Cardiac muscle cell (in vitro differentiated cells and primary cell): ENCODE data around the gene IFI44. TPM values are rescaled to one million over a fixed set of nuclear protein-coding genes. Genes with fewer than 3 reads are reported as not detected.

Experiments
- DNase-seq, 2 donors: peaks; one replicate each; pipeline versions ENCODE4 v3.0.0 to v3.0.0-alpha.2; 2010 to 2017; ENCODE audit warnings: low read depth in 1 of 2, low spot score in 1 of 2
- H3K27ac ChIP-seq: fragments of 200-600 bp; sonication (generic); 2 replicates; pipeline ENCODE4 v1.5.1; 2016
- H3K27me3 ChIP-seq: fragments of 200-600 bp; sonication (generic); 2 replicates; pipeline ENCODE4 v1.6.0; 2016; ENCODE audit warnings: control low read depth
- H3K36me3 ChIP-seq: fragments of 200-600 bp; sonication (generic); 2 replicates; pipeline ENCODE4 v1.5.1; 2016; ENCODE audit warnings: control low read depth
- H3K4me1 ChIP-seq: fragments of 200-600 bp; sonication (generic); 2 replicates; pipeline ENCODE4 v1.8.1; 2017; ENCODE audit warnings: low read depth, mild to moderate bottlenecking, mixed run types
- H3K4me3 ChIP-seq: fragments of 200-600 bp; sonication (generic); 2 replicates; pipeline ENCODE4 v1.5.1; 2016; ENCODE audit warnings: mild to moderate bottlenecking
- H3K9me3 ChIP-seq: fragments of 200-600 bp; sonication (generic); 2 replicates; pipeline ENCODE4 v1.5.1; 2017; ENCODE audit warnings: low read depth, mild to moderate bottlenecking, control low read depth
- CTCF ChIP-seq: IDR thresholded peaks from 2 replicates; pipeline ENCODE4 v1.5.1; 2012; ENCODE audit warnings: low read depth, mild to moderate bottlenecking, low read length
- polyA plus RNA-seq: library from polyadenylated mRNA; unstranded; fragments of >200 nt; fragmentation: Nextera tagmentation; extraction: Ambion mirVana; gene quantifications from 2 replicates; pipeline ENCODE4 v1.2.1, GENCODE V29; 2016
- total RNA-seq: library from RNA; depleted of rRNA; stranded (reverse); fragments of >200 nt; gene quantifications from 2 replicates; pipeline ENCODE4 v1.2.3, GENCODE V29; 2016

IFI44 gene
- total RNA-seq = 0.18 TPM in 1 of 2 replicates, not detected in the other
- not detected in 2 replicates for polyA plus RNA-seq

- H3K27ac ChIP-seq = no peak within 1 kb of the TSS
Measured at GRCh38 chr1:78649628-78650027, at the start of gene IFI44. Gene IFI44 (plus strand): TSS chr1:78649831. CDS start chr1:78650196, 365 bp downstream.

GRCh38 chr1:78601068-78601467 is 48.6 kb upstream of the IFI44 start:
- no peaks in the 10 kb centered on the region for H3K9me3 ChIP-seq
- TF ChIP-seq CTCF = no peak
- DNase-seq = no peak
- no peak overlapping the region for H3K27ac ChIP-seq
- no peak overlapping the region for H3K4me3 ChIP-seq
- no peaks in the 10 kb centered on the region for H3K36me3 ChIP-seq
- peaks cover 5% of the 10 kb centered on the region for H3K4me1 ChIP-seq
- H3K27me3 ChIP-seq = no peaks in the 10 kb centered on the region

More at GRCh38 chr1:78649628-78650027, at the start of gene IFI44:
- Histone ChIP-seq H3K9me3 (no peaks in the 10 kb centered on the region), H3K4me1 (no peaks in the 10 kb centered on the region), H3K4me3 (no peak within 1 kb of the TSS), H3K36me3 (no peaks in the 10 kb centered on the region), H3K27me3 (no peaks in the 10 kb centered on the region)
- TF ChIP-seq CTCF = no peak
- peak; percentile 6 to 91 for DNase-seq

GRCh38 chr1:78603206-78603605 is 46.4 kb upstream of the IFI44 start:
- TF ChIP-seq CTCF = no peak
- H3K36me3 ChIP-seq = no peaks in the 10 kb centered on the region
- no peak overlapping the region for H3K27ac ChIP-seq
- no peaks in the 10 kb centered on the region for H3K27me3 ChIP-seq
- peak in 1 of 2 donors; percentile 37 for DNase-seq
- no peaks in the 10 kb centered on the region for H3K9me3 ChIP-seq
- no peak overlapping the region for H3K4me3 ChIP-seq
- peaks cover 17% of the 10 kb centered on the region for H3K4me1 ChIP-seq

- Histone ChIP-seq H3K4me3 (no peak overlapping the region), H3K27me3 (no peaks in the 10 kb centered on the region), H3K4me1 (peaks cover 17% of the 10 kb centered on the region), H3K27ac (no peak overlapping the region), H3K9me3 (no peaks in the 10 kb centered on the region), H3K36me3 (no peaks in the 10 kb centered on the region)
- DNase-seq = no peak
- TF ChIP-seq CTCF = no peak
Measured at GRCh38 chr1:78604643-78605042, 45.0 kb upstream of the IFI44 start.

- DNase-seq = peak; percentile 21 to 60
- peak overlapping the region; percentile 85 for H3K27ac ChIP-seq
- TF ChIP-seq CTCF = no peak
- H3K36me3 ChIP-seq = no peaks in the 10 kb centered on the region
- H3K27me3 ChIP-seq = no peaks in the 10 kb centered on the region
- H3K4me3 ChIP-seq = no peak overlapping the region
- peaks cover 17% of the 10 kb centered on the region for H3K4me1 ChIP-seq
- H3K9me3 ChIP-seq = no peaks in the 10 kb centered on the region
Measured at GRCh38 chr1:78606274-78606673, 43.4 kb upstream of the IFI44 start.
